Thoracic aorta endothelial cell (primary cell): ENCODE data around the gene C3orf52. TPM values are rescaled to one million over a fixed set of nuclear protein-coding genes. Genes with fewer than 3 reads are reported as not detected.

Experiments used
- small RNA-seq: library from RNA; depleted of rRNA; stranded (forward); fragments of <200 nt; gene quantifications from one replicate; pipeline ENCODE3, GENCODE V24; 2012
- total RNA-seq: library from RNA; depleted of rRNA; stranded (reverse); fragments of >200 nt; gene quantifications from 2 replicates; pipeline ENCODE4 v1.2.3, GENCODE V29; 2012

Gene C3orf52
- total RNA-seq: 8.0 and 9.5 TPM in 2 replicates

GRCh38 chr3:112086076-112086854 is at the start of gene C3orf52:
C3orf52 (plus strand) TSS chr3:112086389; CDS start chr3:112086408, 19 bp downstream.

GRCh38 chr3:112132975-112133448 is 46.8 kb downstream of the C3orf52 start, which contains the start of gene GCSAM:
GCSAM (minus strand) TSS chr3:112133248; CDS start chr3:112133120, 128 bp downstream.

Small RNA genes lying within 50 kb of the gene (small RNA-seq; reads per million reads assigned to genes)
- not detected for gene MIR567

Other genes starting within 250 kb of the C3orf52 start
- gene PHLDB2, start 227.1 kb upstream of the C3orf52 start, total RNA-seq: 93.7 and 117 TPM in 2 replicates
- 37.5 and 48.2 TPM in 2 replicates for gene ABHD10, start 107.4 kb upstream of the C3orf52 start, total RNA-seq
- gene TAGLN3, start 87.5 kb upstream of the C3orf52 start, total RNA-seq: 0.40 TPM in 1 of 2 replicates, not detected in the other
- not detected in 2 replicates for gene TMPRSS7, start 51.7 kb upstream of the C3orf52 start, total RNA-seq
- not detected in 2 replicates for gene GCSAM, start 46.9 kb downstream of the C3orf52 start, total RNA-seq
- gene SLC9C1, start 207.8 kb downstream of the C3orf52 start, total RNA-seq: 0.57 TPM in 1 of 2 replicates, not detected in the other
- gene CD200, start 246.8 kb downstream of the C3orf52 start, total RNA-seq: 2.9 and 4.9 TPM in 2 replicates